ENCODE measurements around the gene CHST14.
"Not testable (repeated sequence)": the region's sequence is repeated elsewhere in the genome, so short reads cannot be mapped to it uniquely, and the experiment has no call there.

CHST14 gene

DNA sequence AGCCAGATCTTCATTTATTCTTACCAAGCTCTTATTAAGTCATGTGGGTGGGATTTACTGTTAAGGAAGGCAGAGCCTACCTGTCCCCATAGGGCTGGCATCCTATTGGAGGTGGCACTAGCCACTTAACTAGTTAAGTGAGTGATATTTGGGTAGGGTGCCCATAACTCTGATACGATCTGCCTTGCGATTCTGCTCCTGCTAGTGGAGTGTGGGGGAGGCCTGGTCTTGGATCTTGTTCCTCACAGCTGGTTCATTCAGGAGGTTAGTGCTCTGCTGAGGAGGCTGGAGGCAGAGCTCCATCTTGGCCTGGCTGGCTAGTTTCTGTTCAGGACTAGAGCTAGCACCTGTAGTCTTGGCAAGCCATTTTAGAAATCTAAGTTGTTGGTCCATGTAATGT, 20.7 kb upstream of the CHST14 start:
- no peak for TF ChIP-seq CTCF (IDR thresholded peaks at IDR 0.05; ENCODE audit: low read depth, low read length)
- no peak for DNase-seq (ENCODE audit: extremely low read depth, low read depth)

DNA sequence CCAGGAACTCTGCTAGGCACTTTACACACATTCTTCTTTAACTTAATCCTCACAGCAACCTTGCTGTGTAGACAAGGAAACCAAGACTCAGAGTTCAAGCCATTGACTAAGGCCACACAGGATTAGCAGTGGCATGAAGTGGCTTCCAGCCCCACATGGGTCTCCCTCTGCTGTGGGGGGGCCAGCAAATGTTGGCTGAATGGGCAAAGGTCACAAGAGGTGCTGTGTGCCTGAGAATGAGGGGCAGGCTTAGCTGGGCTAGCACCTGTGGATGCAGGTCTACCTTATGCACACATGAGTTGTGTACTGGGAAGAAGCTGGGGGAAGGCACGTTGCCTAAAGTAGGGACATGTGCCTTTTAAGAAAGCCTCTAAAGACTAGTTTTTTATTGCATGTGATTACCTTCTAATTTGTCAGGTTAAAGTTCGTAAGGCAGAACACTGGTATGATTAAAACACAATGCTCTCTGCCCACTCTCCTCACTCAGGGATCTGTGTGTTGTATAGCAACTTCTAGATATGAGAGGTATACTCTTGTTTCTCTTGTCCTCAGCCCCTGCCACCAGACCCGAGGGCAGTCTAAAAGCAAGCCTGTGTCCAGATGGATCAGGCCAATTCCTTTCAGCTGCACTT, 19.1 kb upstream of the CHST14 start:
- no peak for DNase-seq (ENCODE audit: extremely low read depth, low read depth)
- no peak for TF ChIP-seq CTCF (IDR thresholded peaks at IDR 0.05; ENCODE audit: low read depth, low read length)

DNA sequence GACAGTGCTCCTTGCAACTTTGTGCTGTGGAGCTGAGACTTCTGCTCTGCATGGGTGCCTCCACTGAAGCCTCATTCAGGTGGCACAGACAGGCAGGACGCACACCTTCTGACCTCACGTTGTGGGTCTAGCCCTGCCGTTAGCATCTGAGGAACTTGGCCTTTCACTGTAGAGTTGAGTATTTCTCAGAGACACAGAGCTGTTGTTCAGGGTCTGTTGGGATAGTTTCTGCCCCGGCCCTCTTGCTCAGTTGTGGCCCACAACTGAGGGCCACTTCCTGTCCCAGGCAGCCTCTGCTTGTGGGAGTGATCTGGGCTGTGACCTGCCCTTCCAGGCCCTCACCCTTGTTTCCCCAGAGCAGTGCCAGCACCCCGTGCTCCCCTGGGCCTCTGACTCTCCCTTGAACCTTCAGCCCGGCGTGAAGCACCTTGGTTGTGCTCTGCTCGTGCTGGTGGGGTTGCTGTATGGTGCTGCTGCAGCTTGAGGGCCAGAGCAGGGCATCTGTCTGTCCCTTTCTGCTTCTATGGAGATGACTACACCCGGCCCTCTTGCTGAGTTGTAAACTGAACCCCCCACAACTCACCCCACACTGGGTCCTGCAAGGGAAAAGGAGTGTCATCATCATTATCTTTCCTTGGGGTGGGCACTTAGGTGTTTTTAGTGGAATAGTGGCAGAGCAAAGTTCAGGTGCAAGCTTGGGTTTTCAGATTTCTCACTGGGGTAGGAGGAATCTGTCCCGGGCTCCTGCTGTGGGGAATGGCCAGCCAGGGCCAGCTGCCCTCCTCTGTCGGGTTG, 18.3 kb upstream of the CHST14 start:
- DNase-seq (ENCODE audit: extremely low read depth, low read depth): no peak
- no peak for TF ChIP-seq CTCF (IDR thresholded peaks at IDR 0.05; ENCODE audit: low read depth, low read length)

DNA sequence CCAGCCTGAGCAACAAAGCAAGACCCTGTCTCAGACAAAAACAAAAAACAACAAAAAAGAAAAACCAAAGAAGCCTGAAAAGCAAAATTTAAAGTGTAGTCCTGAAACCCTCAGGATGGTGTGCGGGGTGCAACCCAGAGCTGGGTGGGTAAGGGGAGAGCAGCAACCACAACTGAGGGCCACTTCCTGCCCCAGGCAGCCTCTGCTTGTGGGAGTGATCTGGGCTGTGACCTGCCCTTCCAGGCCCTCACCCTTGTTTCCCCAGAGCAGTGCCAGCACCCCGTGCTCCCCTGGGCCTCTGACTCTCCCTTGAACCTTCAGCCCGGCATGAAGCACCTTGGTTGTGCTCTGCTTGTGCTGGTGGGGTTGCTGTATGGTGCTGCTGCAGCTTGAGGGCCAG, 16.8 kb upstream of the CHST14 start:
- DNase-seq (ENCODE audit: extremely low read depth, low read depth): not testable (repeated sequence)

- DNase-seq (ENCODE audit: extremely low read depth, low read depth): no peak
- no peak for TF ChIP-seq CTCF (IDR thresholded peaks at IDR 0.05; ENCODE audit: low read depth, low read length)
Measured at GRCh38 chr15:40454904-40455391, 15.8 kb upstream of the CHST14 start.

DNA sequence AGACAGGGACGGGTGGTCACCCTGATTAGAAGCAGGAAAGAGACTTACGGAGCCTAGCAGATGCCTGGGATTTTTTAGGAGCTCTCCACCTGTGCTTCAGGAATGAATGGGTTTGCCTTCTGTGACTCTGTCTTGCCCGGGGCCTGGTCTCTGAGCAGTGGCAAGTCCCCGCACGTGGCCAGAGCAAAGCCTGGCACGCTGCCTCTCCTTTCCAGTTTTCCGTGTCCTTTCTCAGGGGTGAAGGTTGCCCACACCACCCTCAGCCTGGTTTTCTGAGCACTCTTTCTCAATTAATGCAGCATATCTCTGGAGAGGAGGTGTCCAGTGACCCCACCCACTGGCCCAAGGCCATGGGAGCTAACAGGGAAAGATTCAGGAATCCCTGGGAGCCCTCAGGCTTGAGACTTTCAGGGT, 14.5 kb upstream of the CHST14 start:
- TF ChIP-seq CTCF (IDR thresholded peaks at IDR 0.05; ENCODE audit: low read depth, low read length): no peak
- DNase-seq (ENCODE audit: extremely low read depth, low read depth): no peak

DNA sequence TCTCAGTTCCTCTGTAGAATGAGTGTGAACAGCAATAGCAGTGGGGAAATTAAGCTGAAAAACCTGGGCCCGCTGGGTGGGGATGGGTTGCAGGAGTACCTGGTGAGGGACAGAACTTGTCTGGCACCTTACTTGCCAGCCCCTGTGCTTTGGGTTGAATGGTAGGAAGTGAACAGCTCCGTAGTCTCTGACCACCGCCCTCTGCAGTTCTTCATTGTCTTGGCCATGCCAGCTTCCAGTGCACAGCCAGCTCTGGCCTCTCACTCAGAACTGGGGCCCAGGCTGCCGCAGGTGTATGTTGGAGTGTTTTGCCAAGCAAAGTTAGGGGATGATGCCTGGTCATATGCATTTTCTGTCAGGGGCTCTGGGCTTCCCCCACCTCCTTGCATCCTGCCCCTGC, 14.0 kb upstream of the CHST14 start:
- no peak for DNase-seq (ENCODE audit: extremely low read depth, low read depth)
- TF ChIP-seq CTCF (IDR thresholded peaks at IDR 0.05; ENCODE audit: low read depth, low read length): no peak
